A549 (cell line): ENCODE data around the gene AHI1.

Experiments
- CTCF ChIP-seq: fragments of >200 bp; sonication (Bioruptor Twin); formaldehyde crosslinking; IDR thresholded peaks from 3 replicates; pipeline ENCODE4 v1.5.1; 2016
- EP300 ChIP-seq, 2 experiments: fragments of >200 bp; sonication (Bioruptor Twin); formaldehyde crosslinking; IDR thresholded peaks; 2 replicates in 1 of 2; 3 replicates in 1 of 2; pipeline ENCODE4 v1.6.1; 2016 to 2017
- JUN ChIP-seq, 2 experiments: fragments of >200 bp; sonication (Bioruptor Twin); formaldehyde crosslinking; IDR thresholded peaks; 2 replicates in 1 of 2; 3 replicates in 1 of 2; pipeline ENCODE4 v1.6.1; 2016 to 2017
- JUNB ChIP-seq: fragments of >200 bp; sonication (Bioruptor Twin); formaldehyde crosslinking; IDR thresholded peaks from 2 replicates; pipeline ENCODE4 v1.6.1; 2016
- KDM5A ChIP-seq: fragments of 200-600 bp; sonication (generic); IDR thresholded peaks from 2 replicates; pipeline ENCODE4 v1.6.1; 2016; ENCODE audit warnings: antibody characterized with exemption, mild to moderate bottlenecking
- POLR2A ChIP-seq: IDR thresholded peaks from 2 replicates; pipeline ENCODE4 v1.6.1; 2012; ENCODE audit warnings: mild to moderate bottlenecking, low read length
- SMC3 ChIP-seq: fragments of >200 bp; sonication (Bioruptor Twin); formaldehyde crosslinking; IDR thresholded peaks from 3 replicates; pipeline ENCODE4 v1.6.1; 2018; ENCODE audit warnings: inconsistent platforms
- SREBF2 ChIP-seq: fragments of 450-650 bp; IDR thresholded peaks from 2 replicates; pipeline ENCODE4 v1.6.1; 2014; ENCODE audit warnings: mild to moderate bottlenecking, moderate library complexity

GRCh38 chr6:135488023-135488422 lies 9.5 kb downstream of the AHI1 start:
- TF ChIP-seq CTCF (no peak), SREBF2 (no peak), KDM5A (no peak), JUN (IDR thresholded peaks at IDR 0.05) (no peak), POLR2A (no peak), SMC3 (no peak), JUNB (no peak), EP300 (IDR thresholded peaks at IDR 0.05) (no peak)
